Measurements from ENCODE around the gene REXO4.
"Not testable (repeated sequence)": the region's sequence is repeated elsewhere in the genome, so short reads cannot be mapped to it uniquely, and the experiment has no call there.

The REXO4 gene

DNA sequence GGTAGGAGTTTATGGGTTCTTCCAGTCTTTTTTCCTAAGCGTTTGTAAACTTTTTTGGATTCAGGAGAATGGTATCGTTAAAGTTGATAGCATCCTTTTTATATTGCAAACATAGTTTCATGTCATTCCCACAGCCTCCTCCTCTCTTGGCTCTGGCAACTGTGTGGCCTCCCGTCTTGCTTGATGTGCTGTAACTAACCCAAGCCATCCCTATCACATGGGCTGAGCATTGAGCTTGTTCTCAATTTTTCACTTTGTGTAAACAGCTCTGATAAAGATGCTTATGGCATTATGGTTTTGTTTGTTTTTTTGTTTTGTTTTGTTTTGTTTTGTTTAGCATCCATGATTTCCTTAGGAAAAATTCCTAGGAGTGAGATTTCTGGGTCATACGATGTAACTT, 37.1 kb downstream of the REXO4 start:
- H3K4me1 Mint-ChIP-seq, result no peaks in the 10 kb centered on the region
- no peaks in the 10 kb centered on the region for H3K36me3 Mint-ChIP-seq (ENCODE audit: low read depth)
- H3K27ac Mint-ChIP-seq, result no peak overlapping the region
- TF ChIP-seq, protein P1, sequence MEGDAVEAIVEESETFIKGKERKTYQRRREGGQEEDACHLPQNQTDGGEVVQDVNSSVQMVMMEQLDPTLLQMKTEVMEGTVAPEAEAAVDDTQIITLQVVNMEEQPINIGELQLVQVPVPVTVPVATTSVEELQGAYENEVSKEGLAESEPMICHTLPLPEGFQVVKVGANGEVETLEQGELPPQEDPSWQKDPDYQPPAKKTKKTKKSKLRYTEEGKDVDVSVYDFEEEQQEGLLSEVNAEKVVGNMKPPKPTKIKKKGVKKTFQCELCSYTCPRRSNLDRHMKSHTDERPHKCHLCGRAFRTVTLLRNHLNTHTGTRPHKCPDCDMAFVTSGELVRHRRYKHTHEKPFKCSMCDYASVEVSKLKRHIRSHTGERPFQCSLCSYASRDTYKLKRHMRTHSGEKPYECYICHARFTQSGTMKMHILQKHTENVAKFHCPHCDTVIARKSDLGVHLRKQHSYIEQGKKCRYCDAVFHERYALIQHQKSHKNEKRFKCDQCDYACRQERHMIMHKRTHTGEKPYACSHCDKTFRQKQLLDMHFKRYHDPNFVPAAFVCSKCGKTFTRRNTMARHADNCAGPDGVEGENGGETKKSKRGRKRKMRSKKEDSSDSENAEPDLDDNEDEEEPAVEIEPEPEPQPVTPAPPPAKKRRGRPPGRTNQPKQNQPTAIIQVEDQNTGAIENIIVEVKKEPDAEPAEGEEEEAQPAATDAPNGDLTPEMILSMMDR (IDR thresholded peaks at IDR 0.05; ENCODE audit: unreplicated experiment in 3 of 3), result no peak
- no peaks in the 10 kb centered on the region for H3K27me3 Mint-ChIP-seq (ENCODE audit: low read depth)
- no peaks in the 10 kb centered on the region for H3K9me3 Mint-ChIP-seq
- H3K4me3 Mint-ChIP-seq, result peak overlapping the region in 1 of 3 experiments; percentile 35

- Mint-ChIP-seq H3K27me3 (ENCODE audit: low read depth) (no peaks in the 10 kb centered on the region), H3K36me3 (ENCODE audit: low read depth) (peaks cover 6% of the 10 kb centered on the region), H3K9me3 (no peaks in the 10 kb centered on the region), H3K4me1 (peaks cover 8% of the 10 kb centered on the region), H3K4me3 (peak overlapping the region in 2 of 3 experiments; percentile 40 to 58), H3K27ac (no peak overlapping the region)
- TF ChIP-seq, protein P1 (IDR thresholded peaks at IDR 0.05; ENCODE audit: unreplicated experiment in 3 of 3), result no peak
Observed at GRCh38 chr9:133379153-133380086, 38.4 kb downstream of the REXO4 start.

DNA sequence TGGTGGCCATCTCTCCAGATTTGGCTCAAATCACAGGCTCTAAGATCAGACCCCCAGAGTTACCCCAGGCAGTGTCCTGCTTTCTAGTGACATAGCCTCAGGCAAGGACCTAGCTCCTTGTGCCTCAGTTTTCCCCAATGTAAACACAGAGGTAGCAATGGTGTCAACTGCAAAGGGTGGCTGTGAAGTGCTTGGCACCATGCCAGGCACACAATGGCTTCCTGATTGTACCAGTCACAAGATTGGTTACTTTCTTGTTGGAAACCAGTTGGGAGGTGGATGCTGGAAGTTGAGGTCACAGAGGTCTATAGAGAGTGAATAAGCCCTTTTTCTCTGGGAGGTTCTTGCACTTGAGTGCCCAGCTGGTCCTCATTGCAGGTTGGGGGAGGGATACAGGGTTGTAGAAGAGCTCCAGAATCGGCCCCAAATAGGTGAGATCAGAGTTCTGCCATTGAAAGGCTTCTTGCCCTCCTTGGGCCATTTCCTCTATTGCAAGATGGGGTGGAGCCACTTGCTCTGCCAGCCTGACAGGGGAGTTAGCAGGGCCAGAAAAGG, 39.3 kb downstream of the REXO4 start:
- Mint-ChIP-seq H3K27ac (no peak overlapping the region), H3K4me1 (peaks cover 8% of the 10 kb centered on the region), H3K27me3 (ENCODE audit: low read depth) (no peaks in the 10 kb centered on the region), H3K4me3 (peak overlapping the region; percentile 32 to 78 (median 74)), H3K36me3 (ENCODE audit: low read depth) (peaks cover 6% of the 10 kb centered on the region), H3K9me3 (no peaks in the 10 kb centered on the region)
- TF ChIP-seq, protein P1 (IDR thresholded peaks at IDR 0.05; ENCODE audit: unreplicated experiment in 3 of 3), result no peak

DNA sequence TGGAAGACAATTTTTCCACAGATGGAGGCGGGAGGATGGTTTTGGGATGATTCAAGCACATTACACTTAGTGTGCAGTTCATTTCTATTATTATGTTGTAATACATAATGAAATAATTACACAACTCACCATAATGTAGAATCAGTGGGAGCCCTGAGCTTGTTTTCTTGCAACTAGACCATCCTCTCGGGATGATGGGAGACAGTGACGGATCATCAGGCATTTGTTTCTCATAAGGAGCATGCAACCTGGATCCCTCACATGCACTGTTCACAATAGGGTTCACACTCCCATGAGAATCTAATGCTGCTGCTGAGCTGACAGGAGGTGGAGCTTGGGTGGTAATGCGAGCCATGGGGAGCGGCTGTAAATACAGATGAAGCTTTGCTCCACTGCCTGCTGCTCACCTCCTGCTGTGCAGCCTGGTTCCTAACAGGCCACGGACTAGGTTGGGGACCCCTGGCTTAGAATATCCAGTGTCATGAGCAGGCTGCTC, 40.0 kb downstream of the REXO4 start:
- Mint-ChIP-seq H3K27ac (no peak overlapping the region), H3K4me3 (peak overlapping the region; percentile 19 to 75 (median 74)), H3K9me3 (no peaks in the 10 kb centered on the region), H3K36me3 (ENCODE audit: low read depth) (peaks cover 6% of the 10 kb centered on the region), H3K27me3 (ENCODE audit: low read depth) (no peaks in the 10 kb centered on the region), H3K4me1 (peaks cover 10% of the 10 kb centered on the region)
- TF ChIP-seq, protein P1 (IDR thresholded peaks at IDR 0.05; ENCODE audit: unreplicated experiment in 3 of 3), result no peak

DNA sequence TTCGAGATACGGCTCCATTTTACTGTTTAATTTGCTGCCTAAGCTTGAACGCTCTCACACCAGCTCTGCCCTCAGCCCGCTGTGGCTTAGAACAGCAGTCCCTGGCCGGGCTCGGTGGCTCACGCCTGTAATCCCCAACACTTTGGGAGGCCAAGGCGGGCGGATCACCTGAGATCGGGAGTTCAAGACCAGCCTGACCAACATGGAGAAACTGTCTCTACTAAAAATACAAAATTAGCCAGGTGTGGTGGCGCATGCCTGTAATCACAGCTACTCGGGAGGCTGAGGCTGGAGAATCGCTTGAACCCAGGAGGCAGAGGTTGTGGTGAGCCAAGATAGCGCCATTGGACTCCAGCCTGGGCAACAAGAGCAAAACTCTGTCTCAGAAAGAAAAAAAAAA, 40.5 kb downstream of the REXO4 start:
- not testable (repeated sequence) for H3K9me3 Mint-ChIP-seq; H3K27me3 Mint-ChIP-seq (ENCODE audit: low read depth); H3K36me3 Mint-ChIP-seq (ENCODE audit: low read depth)
- peak overlapping the region; percentile 75 to 82 (median 82) for H3K4me3 Mint-ChIP-seq
- H3K4me1 Mint-ChIP-seq, result peaks cover 15% of the 10 kb centered on the region
- peak overlapping the region in 1 of 3 experiments; percentile 64 for H3K27ac Mint-ChIP-seq
